Panc1 (cell line): ENCODE measurements around the gene SETD6. TPM values are rescaled to one million over a fixed set of nuclear protein-coding genes. Genes with fewer than 3 reads are reported as not detected.

Experiments
- ATAC-seq: fragments of 200-7000 bp; cut with Tn5 transposase; 2 replicates; pipeline ENCODE4 v1.9.1; 2020; ENCODE audit warnings: mild to moderate bottlenecking, moderate library complexity
- BruUV-seq: library from RNA; stranded (reverse); fragments of 400-500 nt; replicated peaks from 2 replicates; lab custom pipeline; 2021; lab: Mats Ljungman, UMichigan
- CTCF ChIA-PET: fragments of 300-600 bp; sonication (Branson Sonifier 250); formaldehyde crosslinking; loops from one replicate; lab custom pipeline; 2022; ENCODE audit warnings: antibody characterized with exemption; lab: Charles Lee
- POLR2A ChIA-PET: fragments of 300-600 bp; sonication (Branson Sonifier 250); formaldehyde crosslinking; loops from one replicate; lab custom pipeline; 2022; ENCODE audit warnings: antibody characterized with exemption; lab: Charles Lee
- DNase-seq: peaks from one replicate; pipeline ENCODE4 v3.0.0-alpha.2; 2010; ENCODE audit warnings: low read depth, low spot score
- H3K27ac ChIP-seq: 2 replicates; pipeline ENCODE4 v1.5.1; 2011; ENCODE audit warnings: mild to moderate bottlenecking, low read length, inconsistent platforms
- H3K27me3 ChIP-seq: fragments of 200-500 bp; sonication (Bioruptor generic); 2 replicates; pipeline ENCODE4 v1.6.0; 2014; ENCODE audit warnings: low read length, inconsistent platforms; ENCODE audit not compliant: control insufficient read depth, insufficient read depth
- H3K36me3 ChIP-seq: fragments of 200-500 bp; sonication (Bioruptor generic); 2 replicates; pipeline ENCODE4 v1.5.1; 2014; ENCODE audit warnings: inconsistent platforms, mild to moderate bottlenecking, low read length, moderate library complexity; ENCODE audit not compliant: control insufficient read depth, insufficient read depth
- H3K4me1 ChIP-seq: 2 replicates; pipeline ENCODE4 v1.5.1; 2011; ENCODE audit warnings: inconsistent platforms, mild to moderate bottlenecking, low read length, moderate library complexity; ENCODE audit not compliant: control insufficient read depth, insufficient read depth
- H3K4me3 ChIP-seq, 2 experiments: 2 replicates each; pipeline ENCODE4 v1.5.1; 2011 to 2012; ENCODE audit warnings: low read depth in 2 of 2, low read length in 2 of 2, mild to moderate bottlenecking in 2 of 2, inconsistent platforms in 1 of 2, moderate library complexity in 1 of 2
- H3K9me3 ChIP-seq: fragments of 200-500 bp; sonication (Bioruptor generic); 2 replicates; pipeline ENCODE4 v1.5.1; 2014; ENCODE audit warnings: low read depth, mild to moderate bottlenecking, inconsistent platforms, low read length, moderate library complexity; ENCODE audit not compliant: control insufficient read depth, insufficient read depth
- CTCF ChIP-seq: fragments of 450-650 bp; IDR thresholded peaks from 2 replicates; pipeline ENCODE4 v1.5.1; 2017; ENCODE audit warnings: mild to moderate bottlenecking
- POLR2AphosphoS5 ChIP-seq: IDR thresholded peaks from 2 replicates; pipeline ENCODE4 v1.6.1; 2012; ENCODE audit warnings: mild to moderate bottlenecking, low read depth, low read length, moderate library complexity
- SIN3A ChIP-seq: IDR thresholded peaks from 2 replicates; pipeline ENCODE4 v1.6.1; 2012; ENCODE audit warnings: low read depth, mild to moderate bottlenecking, low read length, moderate library complexity, borderline replicate concordance; ENCODE audit not compliant: insufficient read depth
- TCF7L2 ChIP-seq: IDR thresholded peaks from 2 replicates; pipeline ENCODE4 v1.6.1; 2011; ENCODE audit warnings: mild to moderate bottlenecking, low read depth, low read length, inconsistent platforms
- in situ Hi-C: cut with HindIII; loops from 2 replicates; pipeline ENCODE4 v1.10.0; 2016; ENCODE audit warnings: low sequenced_read_pairs, low pct_unique_long_range_greater_than_20kb
- intact Hi-C: fragments of 100-400 bp; cut with micrococcal nuclease; formaldehyde crosslinking; loops from one replicate; pipeline ENCODE4 v1.10.0; 2022; ENCODE audit not compliant: unreplicated experiment
- total RNA-seq: library from RNA; stranded (reverse); gene quantifications from one replicate; pipeline ENCODE4 v1.2.1, GENCODE V29; 2021; ENCODE audit not compliant: unreplicated experiment
- TF ChIP-seq, protein P1 (sequence below), 2 experiments: IDR thresholded peaks; 2 replicates each; pipeline ENCODE4 v1.6.1; 2011 to 2012; ENCODE audit warnings: low read depth in 2 of 2, control low read depth in 1 of 2, low read length in 1 of 2, mild to moderate bottlenecking in 1 of 2, moderate library complexity in 1 of 2; ENCODE audit not compliant: insufficient read depth in 1 of 2

The SETD6 gene
- total RNA-seq, 1 experiment from 2014 or later = 28.3 TPM

- H3K9me3 ChIP-seq = no peaks in the 10 kb centered on the region
- no TSS peak for BruUV-seq
These were observed 12.0 kb upstream of the SETD6 start for GRCh38 chr16:58503166-58503862.

GRCh38 chr16:58503863-58504688 lies 11.2 kb upstream of the SETD6 start:
- Histone ChIP-seq H3K27ac (no peak overlapping the region), H3K27me3 (no peaks in the 10 kb centered on the region), H3K4me3 (no peak overlapping the region), H3K36me3 (no peaks in the 10 kb centered on the region), H3K4me1 (no peaks in the 10 kb centered on the region), H3K9me3 (no peaks in the 10 kb centered on the region)
- POLR2A ChIA-PET = no interaction called here
- ATAC-seq = no peak
- in situ Hi-C loops = no loop called here
- TF ChIP-seq, protein P1, sequence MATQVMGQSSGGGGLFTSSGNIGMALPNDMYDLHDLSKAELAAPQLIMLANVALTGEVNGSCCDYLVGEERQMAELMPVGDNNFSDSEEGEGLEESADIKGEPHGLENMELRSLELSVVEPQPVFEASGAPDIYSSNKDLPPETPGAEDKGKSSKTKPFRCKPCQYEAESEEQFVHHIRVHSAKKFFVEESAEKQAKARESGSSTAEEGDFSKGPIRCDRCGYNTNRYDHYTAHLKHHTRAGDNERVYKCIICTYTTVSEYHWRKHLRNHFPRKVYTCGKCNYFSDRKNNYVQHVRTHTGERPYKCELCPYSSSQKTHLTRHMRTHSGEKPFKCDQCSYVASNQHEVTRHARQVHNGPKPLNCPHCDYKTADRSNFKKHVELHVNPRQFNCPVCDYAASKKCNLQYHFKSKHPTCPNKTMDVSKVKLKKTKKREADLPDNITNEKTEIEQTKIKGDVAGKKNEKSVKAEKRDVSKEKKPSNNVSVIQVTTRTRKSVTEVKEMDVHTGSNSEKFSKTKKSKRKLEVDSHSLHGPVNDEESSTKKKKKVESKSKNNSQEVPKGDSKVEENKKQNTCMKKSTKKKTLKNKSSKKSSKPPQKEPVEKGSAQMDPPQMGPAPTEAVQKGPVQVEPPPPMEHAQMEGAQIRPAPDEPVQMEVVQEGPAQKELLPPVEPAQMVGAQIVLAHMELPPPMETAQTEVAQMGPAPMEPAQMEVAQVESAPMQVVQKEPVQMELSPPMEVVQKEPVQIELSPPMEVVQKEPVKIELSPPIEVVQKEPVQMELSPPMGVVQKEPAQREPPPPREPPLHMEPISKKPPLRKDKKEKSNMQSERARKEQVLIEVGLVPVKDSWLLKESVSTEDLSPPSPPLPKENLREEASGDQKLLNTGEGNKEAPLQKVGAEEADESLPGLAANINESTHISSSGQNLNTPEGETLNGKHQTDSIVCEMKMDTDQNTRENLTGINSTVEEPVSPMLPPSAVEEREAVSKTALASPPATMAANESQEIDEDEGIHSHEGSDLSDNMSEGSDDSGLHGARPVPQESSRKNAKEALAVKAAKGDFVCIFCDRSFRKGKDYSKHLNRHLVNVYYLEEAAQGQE (IDR thresholded peaks at IDR 0.05; ENCODE audit: insufficient read depth in 1 of 2, low read depth in 2 of 2, low read length in 1 of 2) = no peak
- no peak for TF ChIP-seq POLR2AphosphoS5
- no peak for TF ChIP-seq TCF7L2
- BruUV-seq = no TSS peak
- intact Hi-C loops = no loop called here
- CTCF ChIA-PET = no interaction called here
- no peak for DNase-seq

More at GRCh38 chr16:58503166-58503862, 12.0 kb upstream of the SETD6 start:
- TF ChIP-seq CTCF (no peak), SIN3A (no peak), TCF7L2 (no peak), POLR2AphosphoS5 (no peak)
- TF ChIP-seq, protein P1 (IDR thresholded peaks at IDR 0.05; ENCODE audit: insufficient read depth in 1 of 2, low read depth in 2 of 2, low read length in 1 of 2) = no peak
- no peak overlapping the region for H3K27ac ChIP-seq
- CTCF ChIA-PET = no interaction called here
- H3K36me3 ChIP-seq = no peaks in the 10 kb centered on the region
- in situ Hi-C loops = no loop called here
- ATAC-seq = no peak
- no peak overlapping the region for H3K4me3 ChIP-seq
- intact Hi-C loops = no loop called here
- H3K4me1 ChIP-seq = no peaks in the 10 kb centered on the region
- no peak for DNase-seq
- H3K27me3 ChIP-seq = no peaks in the 10 kb centered on the region
- POLR2A ChIA-PET = no interaction called here
